Endothelial cell of umbilical vein (primary cell): ENCODE results near the gene EED.

Source experiments
- CTCF ChIP-seq, 2 donors: IDR thresholded peaks; 1 replicate in 1 of 2; 2 replicates in 1 of 2; pipeline ENCODE4 v1.5.1; 2011; ENCODE audit warnings: low read length in 2 of 2, mild to moderate bottlenecking in 2 of 2, moderate library complexity in 2 of 2, control low read depth in 1 of 2, inconsistent platforms in 1 of 2, low read depth in 1 of 2; ENCODE audit not compliant: insufficient read depth in 1 of 2; ENCODE audit errors: extremely low read depth in 1 of 2
- EZH2 ChIP-seq: IDR thresholded peaks from 2 replicates; pipeline ENCODE4 v1.6.1; 2012; ENCODE audit warnings: borderline replicate concordance, low read depth, mild to moderate bottlenecking, moderate library complexity, low read length, inconsistent platforms; ENCODE audit not compliant: severe bottlenecking
- FOS ChIP-seq: IDR thresholded peaks from 2 replicates; pipeline ENCODE4 v1.6.1; 2011; ENCODE audit warnings: mild to moderate bottlenecking, low read length, moderate library complexity, borderline replicate concordance; ENCODE audit not compliant: insufficient read depth
- JUN ChIP-seq: IDR thresholded peaks from 2 replicates; pipeline ENCODE4 v1.6.1; 2011; ENCODE audit warnings: borderline replicate concordance, low read depth; ENCODE audit not compliant: insufficient read length, insufficient read depth
- MAX ChIP-seq: IDR thresholded peaks from 2 replicates; pipeline ENCODE4 v1.6.1; 2011; ENCODE audit not compliant: insufficient read depth, insufficient read length
- MYC ChIP-seq: IDR thresholded peaks from one replicate; pipeline ENCODE4 v1.6.1; 2011; ENCODE audit warnings: mild to moderate bottlenecking, low read depth, low read length
- POLR2A ChIP-seq: IDR thresholded peaks from 2 replicates; pipeline ENCODE4 v1.6.1; 2012; ENCODE audit warnings: low read depth, mild to moderate bottlenecking, control low read depth, low read length
- POLR2AphosphoS5 ChIP-seq: IDR thresholded peaks from 2 replicates; pipeline ENCODE4 v1.6.1; 2012; ENCODE audit warnings: low read depth, mild to moderate bottlenecking, control low read depth, low read length, moderate library complexity; ENCODE audit not compliant: insufficient read depth

GRCh38 chr11:86230921-86231434 lies 13.6 kb upstream of the EED start:
- no peak for TF ChIP-seq CTCF (IDR thresholded peaks at IDR 0.05; ENCODE audit: extremely low read depth in 1 of 2, insufficient read depth in 1 of 2, low read depth in 1 of 2, low read length in 2 of 2)
- TF ChIP-seq MAX, result no peak
- no peak for TF ChIP-seq JUN
- no peak for TF ChIP-seq POLR2A
- TF ChIP-seq FOS, result no peak
- TF ChIP-seq POLR2AphosphoS5, result no peak
- TF ChIP-seq MYC, result no peak
- no peak for TF ChIP-seq EZH2
